ENCODE data around the gene CLDN5. TPM values are rescaled to one million over a fixed set of nuclear protein-coding genes. Genes with fewer than 3 reads are reported as not detected.
"Not testable (repeated sequence)": the region's sequence is repeated elsewhere in the genome, so short reads cannot be mapped to it uniquely, and the experiment has no call there.

Gene CLDN5
- total RNA-seq, 1 donor from 2014 or later, result 1.5 TPM

GRCh38 chr22:19540394-19540793 is 16.2 kb upstream of the CLDN5 start:
- no peaks in the 10 kb centered on the region for H3K9me3 Mint-ChIP-seq
- H3K4me1 Mint-ChIP-seq (ENCODE audit: low read depth), result no peaks in the 10 kb centered on the region
- no peaks in the 10 kb centered on the region for H3K36me3 Mint-ChIP-seq (ENCODE audit: low read depth)
- H3K4me3 Mint-ChIP-seq (ENCODE audit: low read depth), result no peak overlapping the region
- H3K27me3 Mint-ChIP-seq (ENCODE audit: low read depth), result peaks cover 15% of the 10 kb centered on the region
- intact Hi-C loops (cut with micrococcal nuclease), result no loop called here
- no peak overlapping the region for H3K27ac Mint-ChIP-seq
- no peak for DNase-seq (ENCODE audit: low spot score)

- intact Hi-C loops (cut with micrococcal nuclease), result no loop called here
- H3K9me3 Mint-ChIP-seq, result no peaks in the 10 kb centered on the region
- H3K4me1 Mint-ChIP-seq (ENCODE audit: low read depth), result no peaks in the 10 kb centered on the region
- DNase-seq (ENCODE audit: low spot score), result no peak
- H3K36me3 Mint-ChIP-seq (ENCODE audit: low read depth), result no peaks in the 10 kb centered on the region
- H3K4me3 Mint-ChIP-seq (ENCODE audit: low read depth), result no peak overlapping the region
- H3K27ac Mint-ChIP-seq, result no peak overlapping the region
- peaks cover 15% of the 10 kb centered on the region for H3K27me3 Mint-ChIP-seq (ENCODE audit: low read depth)
These were observed 13.8 kb upstream of the CLDN5 start for GRCh38 chr22:19537941-19538488.

DNA sequence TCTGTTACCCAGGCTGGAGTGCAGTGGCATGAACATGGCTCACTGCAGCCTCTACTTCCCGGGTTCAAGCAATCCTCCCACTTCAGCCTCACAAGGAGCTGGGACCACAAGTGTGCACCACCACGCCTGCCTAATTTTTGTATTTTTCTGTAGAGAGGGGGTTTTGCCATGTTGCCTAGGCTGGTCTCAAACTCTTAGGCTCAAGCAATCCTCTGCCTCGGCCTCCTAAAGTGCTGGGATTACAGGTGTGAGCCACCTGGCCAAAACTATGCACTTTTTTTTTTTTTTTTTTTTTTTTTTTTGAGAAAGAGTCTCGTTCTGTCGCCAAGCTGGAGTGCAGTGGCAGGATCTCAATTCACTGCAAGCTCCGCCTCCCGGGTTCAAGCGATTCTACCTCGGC is 12.4 kb upstream of the CLDN5 start:
- Mint-ChIP-seq H3K27me3 (ENCODE audit: low read depth) (peaks cover 14% of the 10 kb centered on the region), H3K4me3 (ENCODE audit: low read depth) (no peak overlapping the region), H3K27ac (no peak overlapping the region), H3K36me3 (ENCODE audit: low read depth) (no peaks in the 10 kb centered on the region), H3K9me3 (no peaks in the 10 kb centered on the region), H3K4me1 (ENCODE audit: low read depth) (no peaks in the 10 kb centered on the region)
- DNase-seq (ENCODE audit: low spot score), result no peak
- intact Hi-C loops (cut with micrococcal nuclease), result no loop called here

- no peaks in the 10 kb centered on the region for H3K4me1 Mint-ChIP-seq (ENCODE audit: low read depth)
- no peaks in the 10 kb centered on the region for H3K36me3 Mint-ChIP-seq (ENCODE audit: low read depth)
- DNase-seq (ENCODE audit: low spot score), result no peak
- H3K9me3 Mint-ChIP-seq, result no peaks in the 10 kb centered on the region
- intact Hi-C loops (cut with micrococcal nuclease), result no loop called here
- H3K27me3 Mint-ChIP-seq (ENCODE audit: low read depth), result peaks cover 8% of the 10 kb centered on the region
- no peak overlapping the region for H3K27ac Mint-ChIP-seq
- H3K4me3 Mint-ChIP-seq (ENCODE audit: low read depth), result no peak overlapping the region
These were observed 10.8 kb upstream of the CLDN5 start for GRCh38 chr22:19535001-19535400.

- Mint-ChIP-seq H3K36me3 (ENCODE audit: low read depth) (no peaks in the 10 kb centered on the region), H3K4me1 (ENCODE audit: low read depth) (no peaks in the 10 kb centered on the region), H3K27me3 (ENCODE audit: low read depth) (peaks cover 6% of the 10 kb centered on the region), H3K4me3 (ENCODE audit: low read depth) (no peak overlapping the region), H3K27ac (no peak overlapping the region), H3K9me3 (no peaks in the 10 kb centered on the region)
- DNase-seq (ENCODE audit: low spot score), result no peak
- intact Hi-C loops (cut with micrococcal nuclease), result no loop called here
These were observed 9.6 kb upstream of the CLDN5 start for GRCh38 chr22:19533857-19534256.

- DNase-seq (ENCODE audit: low spot score), result no peak
- Mint-ChIP-seq H3K27ac (no peak overlapping the region), H3K36me3 (ENCODE audit: low read depth) (no peaks in the 10 kb centered on the region), H3K4me3 (ENCODE audit: low read depth) (no peak overlapping the region), H3K9me3 (no peaks in the 10 kb centered on the region), H3K4me1 (ENCODE audit: low read depth) (no peaks in the 10 kb centered on the region), H3K27me3 (ENCODE audit: low read depth) (peaks cover 3% of the 10 kb centered on the region)
- intact Hi-C loops (cut with micrococcal nuclease), result no loop called here
These were observed 8.9 kb upstream of the CLDN5 start for GRCh38 chr22:19533049-19533626.

- H3K4me1 Mint-ChIP-seq (ENCODE audit: low read depth); H3K4me3 Mint-ChIP-seq (ENCODE audit: low read depth); H3K27me3 Mint-ChIP-seq (ENCODE audit: low read depth); DNase-seq (ENCODE audit: low spot score); H3K36me3 Mint-ChIP-seq (ENCODE audit: low read depth); H3K27ac Mint-ChIP-seq; intact Hi-C loops (cut with micrococcal nuclease); H3K9me3 Mint-ChIP-seq: not testable (repeated sequence)
These were observed 7.1 kb upstream of the CLDN5 start for GRCh38 chr22:19531327-19531726.

DNA sequence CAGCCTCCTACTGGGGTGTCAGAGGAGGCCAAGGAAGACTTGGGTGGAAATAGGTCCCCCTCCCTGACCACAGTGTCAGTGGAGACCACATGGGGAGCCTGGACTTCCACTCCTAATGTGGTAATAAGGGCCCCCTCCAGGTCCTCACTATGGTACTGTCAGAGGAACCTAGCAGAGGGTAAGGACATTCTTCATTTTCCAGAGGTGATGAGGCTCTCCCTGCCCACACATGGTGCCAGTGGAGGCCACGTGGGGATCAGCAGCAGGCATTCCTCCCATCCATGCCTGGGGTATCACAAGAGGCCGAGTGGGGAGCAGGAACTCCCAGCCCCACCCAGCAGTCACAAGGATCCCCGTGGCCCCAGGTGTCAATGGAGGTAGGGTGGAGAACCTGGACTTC is 6.5 kb upstream of the CLDN5 start:
- Mint-ChIP-seq H3K27ac (no peak overlapping the region), H3K9me3 (no peaks in the 10 kb centered on the region), H3K4me1 (ENCODE audit: low read depth) (no peaks in the 10 kb centered on the region), H3K4me3 (ENCODE audit: low read depth) (no peak overlapping the region), H3K27me3 (ENCODE audit: low read depth) (peaks cover 5% of the 10 kb centered on the region), H3K36me3 (ENCODE audit: low read depth) (no peaks in the 10 kb centered on the region)
- intact Hi-C loops (cut with micrococcal nuclease), result no loop called here
- DNase-seq (ENCODE audit: low spot score), result no peak

DNA sequence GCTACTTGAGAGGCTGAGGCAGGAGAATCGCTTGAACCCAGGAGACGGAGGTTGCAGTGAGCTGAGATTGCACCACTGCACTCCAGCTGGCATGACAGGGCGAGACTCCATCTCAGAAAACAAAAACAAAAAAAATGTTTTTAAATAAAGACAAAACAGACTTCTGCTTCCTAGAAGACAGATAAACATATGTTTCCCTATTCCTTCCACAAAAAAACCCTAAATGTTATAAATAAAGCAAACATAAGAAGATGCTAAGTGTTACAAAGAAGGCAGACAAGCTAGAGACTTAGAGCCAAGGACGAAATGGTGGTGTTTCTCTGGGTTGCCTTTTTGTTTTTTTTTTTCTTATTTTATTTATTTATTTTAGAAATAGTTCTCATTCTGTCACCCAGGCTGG is 5.6 kb upstream of the CLDN5 start:
- Mint-ChIP-seq H3K4me1 (ENCODE audit: low read depth) (peaks cover under 1% of the 10 kb centered on the region), H3K27me3 (ENCODE audit: low read depth) (peaks cover 9% of the 10 kb centered on the region), H3K4me3 (ENCODE audit: low read depth) (no peak overlapping the region), H3K36me3 (ENCODE audit: low read depth) (no peaks in the 10 kb centered on the region), H3K27ac (no peak overlapping the region), H3K9me3 (no peaks in the 10 kb centered on the region)
- intact Hi-C loops (cut with micrococcal nuclease), result loop anchor here (10.0 kb wide), 1 partner anchor 105 kb away; no protein-coding TSS in a partner anchor
- DNase-seq (ENCODE audit: low spot score), result no peak

DNA sequence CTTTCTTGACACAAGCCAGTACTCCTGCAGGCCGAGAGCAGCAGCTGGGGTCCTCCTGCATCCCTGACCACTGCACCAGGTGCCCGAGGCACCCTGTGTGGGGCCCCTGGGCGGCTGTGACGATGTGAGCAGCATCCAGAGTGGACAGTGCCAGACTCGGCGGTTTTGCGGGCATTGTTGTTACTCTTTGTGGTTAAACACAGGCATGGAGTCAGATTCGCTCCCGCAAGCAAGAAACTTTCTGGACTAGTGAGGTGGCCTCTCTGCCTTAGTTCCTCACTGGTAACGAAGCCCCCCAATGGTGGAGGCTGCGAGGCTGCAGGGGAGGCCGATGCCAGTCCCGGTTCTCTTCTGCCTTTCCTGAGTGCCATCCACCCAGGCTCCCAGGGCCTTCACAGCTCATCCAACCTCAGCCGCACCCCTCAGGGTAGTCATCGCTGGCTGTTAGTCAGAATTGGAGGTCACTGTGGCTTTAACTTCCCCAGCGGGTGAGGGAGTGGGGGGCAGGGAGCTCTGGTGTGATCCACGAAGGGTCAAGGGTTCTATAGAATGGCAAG is 3.7 kb upstream of the CLDN5 start:
- Mint-ChIP-seq H3K27ac (no peak overlapping the region), H3K4me3 (ENCODE audit: low read depth) (no peak overlapping the region), H3K36me3 (ENCODE audit: low read depth) (no peaks in the 10 kb centered on the region), H3K4me1 (ENCODE audit: low read depth) (peaks cover 5% of the 10 kb centered on the region), H3K27me3 (ENCODE audit: low read depth) (peaks cover 12% of the 10 kb centered on the region), H3K9me3 (no peaks in the 10 kb centered on the region)
- no peak for DNase-seq (ENCODE audit: low spot score)
- intact Hi-C loops (cut with micrococcal nuclease), result loop anchor here (10.0 kb wide), 1 partner anchor 107 kb away; no protein-coding TSS in a partner anchor

- H3K36me3 Mint-ChIP-seq (ENCODE audit: low read depth), result no peaks in the 10 kb centered on the region
- H3K4me1 Mint-ChIP-seq (ENCODE audit: low read depth), result peaks cover 5% of the 10 kb centered on the region
- DNase-seq (ENCODE audit: low spot score), result no peak
- no peak overlapping the region for H3K27ac Mint-ChIP-seq
- H3K9me3 Mint-ChIP-seq, result no peaks in the 10 kb centered on the region
- H3K27me3 Mint-ChIP-seq (ENCODE audit: low read depth), result peaks cover 12% of the 10 kb centered on the region
- intact Hi-C loops (cut with micrococcal nuclease), result loop anchor here (10.0 kb wide), 1 partner anchor 107 kb away; no protein-coding TSS in a partner anchor
- H3K4me3 Mint-ChIP-seq (ENCODE audit: low read depth), result no peak overlapping the region
These were observed 3.1 kb upstream of the CLDN5 start for GRCh38 chr22:19527321-19527721.

- Mint-ChIP-seq H3K9me3 (no peaks in the 10 kb centered on the region), H3K4me1 (ENCODE audit: low read depth) (peaks cover 5% of the 10 kb centered on the region), H3K4me3 (ENCODE audit: low read depth) (no peak overlapping the region), H3K27me3 (ENCODE audit: low read depth) (peaks cover 12% of the 10 kb centered on the region), H3K36me3 (ENCODE audit: low read depth) (peaks cover 2% of the 10 kb centered on the region), H3K27ac (no peak overlapping the region)
- no peak for DNase-seq (ENCODE audit: low spot score)
- intact Hi-C loops (cut with micrococcal nuclease), result loop anchor here (10.0 kb wide), 1 partner anchor 108 kb away; no protein-coding TSS in a partner anchor
These were observed 2.5 kb upstream of the CLDN5 start for GRCh38 chr22:19526702-19527111.

- peaks cover 5% of the 10 kb centered on the region for H3K4me1 Mint-ChIP-seq (ENCODE audit: low read depth)
- no peaks in the 10 kb centered on the region for H3K9me3 Mint-ChIP-seq
- intact Hi-C loops (cut with micrococcal nuclease), result loop anchor here (10.0 kb wide), 1 partner anchor 109 kb away; no protein-coding TSS in a partner anchor
- peaks cover 3% of the 10 kb centered on the region for H3K36me3 Mint-ChIP-seq (ENCODE audit: low read depth)
- H3K27me3 Mint-ChIP-seq (ENCODE audit: low read depth), result peaks cover 12% of the 10 kb centered on the region
- no peak overlapping the region for H3K27ac Mint-ChIP-seq
- no peak overlapping the region for H3K4me3 Mint-ChIP-seq (ENCODE audit: low read depth)
- DNase-seq (ENCODE audit: low spot score), result no peak
These were observed 2.0 kb upstream of the CLDN5 start for GRCh38 chr22:19526076-19526701.

All from activated T-helper 2 cell treated with anti-CD3 and anti-CD28 coated beads, Interferon-gamma antibody, Interleukin-2, Interleukin-4, amounts not matched to agents 10 μg/mL and 5 μg/mL and 100 μg/mL, durations not matched to agents 14 hours and 24 hours and 36 hours (primary cell).